Skeletal muscle tissue (tissue), 4 donors: ENCODE measurements around the gene SLC25A42. TPM values are rescaled to one million over a fixed set of nuclear protein-coding genes. Genes with fewer than 3 reads are reported as not detected.

Experiments used
- H3K27ac ChIP-seq: one replicate; pipeline ENCODE4 v1.7.0; 2013; ENCODE audit warnings: mild to moderate bottlenecking, low read depth, low read length, inconsistent platforms
- H3K27me3 ChIP-seq, 3 donors: one replicate each; pipeline ENCODE4 v1.7.0; 2013; ENCODE audit warnings: low read length in 3 of 3; ENCODE audit not compliant: control insufficient read depth in 3 of 3, insufficient read depth in 3 of 3
- H3K36me3 ChIP-seq, 3 donors: one replicate each; pipeline ENCODE4 v1.7.0; 2013; ENCODE audit warnings: low read length in 3 of 3; ENCODE audit not compliant: control insufficient read depth in 3 of 3, insufficient read depth in 3 of 3
- H3K4me1 ChIP-seq, 3 donors: one replicate each; pipeline ENCODE4 v1.7.0; 2013; ENCODE audit warnings: low read length in 3 of 3, mild to moderate bottlenecking in 3 of 3; ENCODE audit not compliant: control insufficient read depth in 3 of 3, insufficient read depth in 3 of 3
- H3K4me3 ChIP-seq, 3 donors: one replicate each; pipeline ENCODE4 v1.7.0; 2013; ENCODE audit warnings: low read length in 3 of 3
- H3K9ac ChIP-seq, 3 donors: one replicate each; pipeline ENCODE4 v1.7.0; 2013; ENCODE audit warnings: low read length in 3 of 3, mild to moderate bottlenecking in 3 of 3, moderate library complexity in 2 of 3, low read depth in 1 of 3
- H3K9me3 ChIP-seq, 3 donors: one replicate each; pipeline ENCODE4 v1.7.0; 2013; ENCODE audit warnings: low read length in 3 of 3; ENCODE audit not compliant: control insufficient read depth in 3 of 3
- total RNA-seq: library from RNA; depleted of rRNA; stranded (reverse); fragments of >200 nt; gene quantifications from one replicate; pipeline ENCODE4 v1.2.3, GENCODE V29; 2014
- donor health status: Osteomylitis.

The SLC25A42 gene
- total RNA-seq, 1 donor from 2014 or later = 7.8 TPM

DNA sequence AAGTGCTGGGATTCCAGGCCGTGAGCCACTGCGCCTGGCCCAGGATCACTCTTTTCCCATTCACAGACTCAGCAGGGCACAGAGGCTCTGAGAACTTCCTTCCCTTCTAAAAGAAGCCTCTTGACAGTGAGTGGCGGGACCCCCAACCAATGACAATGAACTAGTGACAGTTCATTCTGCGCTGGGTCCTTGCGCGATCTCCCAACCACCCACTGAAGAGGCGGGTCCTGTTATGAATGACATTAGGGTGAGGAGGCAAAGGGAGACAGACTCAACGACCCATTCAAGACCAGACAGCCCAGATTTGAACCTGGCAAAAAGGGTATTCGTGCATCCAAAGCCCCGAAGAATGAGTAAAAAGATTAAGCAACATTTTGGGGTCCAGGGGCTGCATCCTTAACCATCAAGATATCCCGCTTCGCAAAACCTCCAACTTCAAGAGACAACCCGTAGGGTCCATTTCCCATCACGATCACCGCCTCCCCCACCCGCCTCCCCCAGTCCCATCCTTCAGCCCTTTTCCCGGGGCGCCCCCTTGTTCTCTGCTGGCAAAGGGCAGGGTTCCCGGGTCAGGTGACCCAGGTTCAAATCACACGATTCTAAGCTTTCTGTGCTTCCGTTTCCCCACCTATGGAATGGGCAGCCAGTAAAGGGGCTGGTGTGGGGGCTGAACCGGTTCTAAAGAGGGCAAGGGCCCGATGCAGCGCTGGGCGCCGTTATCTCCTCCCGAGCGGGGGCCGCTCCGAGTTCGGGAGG is 31.2 kb upstream of the SLC25A42 start:
- Histone ChIP-seq H3K9me3 (no peaks in the 10 kb centered on the region), H3K4me1 (peaks cover 22 to 36% (median 24%) of the 10 kb centered on the region in 3 donors), H3K27ac (peak overlapping the region; percentile 82), H3K27me3 (no peaks in the 10 kb centered on the region), H3K9ac (peak overlapping the region; percentile 90 to 96 (median 92)), H3K4me3 (peak overlapping the region; percentile 85 to 97 (median 88)), H3K36me3 (peaks cover 13 to 18% (median 16%) of the 10 kb centered on the region in 3 donors)

DNA sequence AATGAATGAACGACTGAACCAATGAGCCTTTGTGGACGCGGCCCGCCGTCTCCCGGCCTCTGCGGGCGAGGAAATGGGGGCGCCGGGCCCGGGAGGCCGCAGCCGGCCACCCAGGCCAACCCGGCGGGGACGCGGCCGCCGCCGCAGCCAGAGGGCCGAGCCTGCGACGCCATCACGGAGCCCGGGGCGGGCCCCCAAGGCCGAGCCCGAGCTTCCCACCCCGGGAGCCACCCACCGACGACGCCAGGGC is 30.7 kb upstream of the SLC25A42 start:
- Histone ChIP-seq H3K9me3 (no peaks in the 10 kb centered on the region), H3K27ac (peak overlapping the region; percentile 82), H3K4me1 (peaks cover 22 to 36% (median 24%) of the 10 kb centered on the region in 3 donors), H3K4me3 (peak overlapping the region; percentile 85 to 97 (median 88)), H3K36me3 (peaks cover 11 to 18% (median 15%) of the 10 kb centered on the region in 3 donors), H3K27me3 (no peaks in the 10 kb centered on the region), H3K9ac (peak overlapping the region; percentile 90 to 96 (median 92))

DNA sequence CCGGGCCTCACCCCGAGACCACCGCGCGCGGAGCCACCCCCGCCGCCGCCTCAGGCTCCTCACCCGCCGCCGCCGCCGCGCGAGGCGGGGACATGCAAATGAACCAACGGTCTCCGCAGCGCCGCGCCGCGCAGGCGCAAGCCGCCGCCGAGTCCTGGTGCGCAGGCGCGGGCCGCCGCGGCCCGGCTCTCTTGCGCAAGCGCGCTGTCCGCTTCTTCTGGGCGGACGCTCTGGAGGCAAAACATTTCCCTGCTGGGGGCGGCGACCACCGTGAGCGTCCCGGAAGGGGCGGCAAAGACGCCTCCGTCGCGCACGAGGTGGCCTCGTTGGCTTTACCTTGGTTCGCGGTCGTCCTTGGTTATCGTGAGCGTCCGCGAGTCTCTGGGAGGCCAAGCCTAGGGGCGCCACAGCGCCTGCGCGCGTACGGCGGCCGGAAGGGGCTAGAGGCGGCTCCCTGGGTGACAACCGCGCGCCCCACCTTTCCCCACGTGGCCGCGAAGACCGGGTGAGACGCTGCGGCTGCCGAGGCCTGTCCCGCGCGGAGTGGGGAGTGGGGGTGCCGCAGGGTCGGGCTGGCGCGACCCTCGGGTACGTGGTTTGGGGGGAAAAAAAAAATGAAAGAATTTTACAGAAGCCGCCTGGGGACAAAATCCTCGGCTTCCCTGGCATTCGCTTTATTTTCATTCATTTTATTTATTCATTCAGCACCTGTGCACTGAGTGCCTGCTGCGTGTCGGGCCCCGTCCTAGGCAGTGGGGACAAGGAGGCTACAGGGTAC is 30.2 kb upstream of the SLC25A42 start, which contains the start of the genes ARMC6 and SUGP2:
TSS of gene ARMC6 (plus strand) at position 178 of the 778 bp plus-strand sequence. CDS start 607 bp downstream, outside the sequence.
TSS of gene SUGP2 (minus strand) at position 92 of the 778 bp plus-strand sequence. CDS start 2,446 bp downstream, outside the sequence.
- Histone ChIP-seq H3K9ac (peak within 1 kb of the TSS; percentile 90 to 96 (median 92)), H3K27ac (peak within 1 kb of the TSS; percentile 82), H3K9me3 (no peaks in the 10 kb centered on the region), H3K27me3 (no peaks in the 10 kb centered on the region), H3K36me3 (peaks cover 10 to 15% (median 12%) of the 10 kb centered on the region in 3 donors), H3K4me3 (peak within 1 kb of the TSS; percentile 85 to 97 (median 88)), H3K4me1 (peaks cover 22 to 36% (median 24%) of the 10 kb centered on the region in 3 donors)

DNA sequence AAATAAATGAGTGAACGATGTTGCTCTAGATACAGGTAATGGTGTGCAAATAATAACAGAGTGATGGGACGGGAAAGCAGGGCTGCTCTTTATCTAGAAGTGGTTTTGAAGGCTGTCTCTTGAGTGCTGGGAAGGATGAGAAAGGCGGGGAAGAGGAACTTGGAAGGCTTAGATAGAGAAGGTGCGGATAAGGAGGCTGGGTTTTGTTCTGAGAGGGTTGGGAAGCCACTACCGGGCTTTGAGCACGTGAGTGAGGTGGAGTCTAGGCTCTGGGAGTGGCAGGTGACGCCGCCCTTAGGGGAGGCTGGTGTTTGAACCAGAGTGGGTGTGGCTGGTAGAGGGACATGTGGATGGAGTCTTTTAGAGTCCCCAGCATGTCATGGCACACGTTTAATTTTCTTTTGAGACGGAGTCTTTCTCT is 29.6 kb upstream of the SLC25A42 start:
- Histone ChIP-seq H3K27ac (peak overlapping the region; percentile 82), H3K36me3 (peaks cover 8 to 12% (median 8%) of the 10 kb centered on the region in 3 donors), H3K4me1 (peaks cover 22 to 36% (median 24%) of the 10 kb centered on the region in 3 donors), H3K9me3 (no peaks in the 10 kb centered on the region), H3K27me3 (no peaks in the 10 kb centered on the region), H3K9ac (peak overlapping the region; percentile 90 to 96 (median 92)), H3K4me3 (peak overlapping the region; percentile 77 to 97 (median 85))

DNA sequence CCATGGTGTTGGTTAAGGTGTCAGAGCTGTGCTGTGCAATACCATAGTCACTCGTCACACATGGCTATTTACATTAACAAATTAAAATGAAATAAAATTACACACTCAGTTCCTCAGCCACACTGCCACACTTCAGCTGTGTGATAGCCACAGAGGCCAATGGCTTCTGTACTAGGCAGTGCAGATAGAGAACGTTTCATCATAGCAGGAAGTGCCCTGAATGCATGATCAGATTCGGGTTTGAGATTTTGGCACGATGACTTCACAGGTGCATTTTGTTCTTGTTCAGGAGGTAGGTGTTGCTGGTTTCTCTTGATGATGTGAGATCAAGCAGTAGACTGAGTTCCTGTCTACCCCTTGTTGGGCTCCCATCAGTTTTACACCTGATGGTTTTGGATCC is 23.9 kb upstream of the SLC25A42 start:
- H3K36me3 ChIP-seq = peaks cover 21 to 30% (median 26%) of the 10 kb centered on the region in 3 donors

DNA sequence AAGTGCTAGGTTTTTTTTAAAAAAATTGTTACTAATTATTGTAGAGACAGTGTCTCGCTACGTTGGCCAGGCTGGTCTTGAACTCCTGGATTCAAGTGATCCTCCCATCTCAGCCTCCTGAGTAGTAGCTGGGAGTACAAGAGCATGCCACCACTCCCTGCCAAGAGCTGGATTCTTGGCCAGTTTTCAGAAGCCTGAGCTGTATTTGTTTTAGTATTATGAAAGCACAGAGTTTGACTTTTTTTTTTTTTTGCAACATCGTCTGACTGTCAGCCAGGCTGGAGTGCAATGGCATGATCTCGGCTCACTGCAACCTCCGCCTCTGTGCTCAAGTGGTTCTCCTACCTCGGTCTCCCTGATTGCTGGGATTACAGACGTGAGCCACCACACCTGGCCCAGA is 23.4 kb upstream of the SLC25A42 start:
- Histone ChIP-seq H3K4me3 (no peak overlapping the region), H3K27me3 (no peaks in the 10 kb centered on the region), H3K9me3 (no peaks in the 10 kb centered on the region), H3K4me1 (peaks cover 0 to 13% (median 2%) of the 10 kb centered on the region in 3 donors), H3K36me3 (peaks cover 21 to 30% (median 26%) of the 10 kb centered on the region in 3 donors), H3K9ac (no peak overlapping the region), H3K27ac (no peak overlapping the region)

More for the DNA sequence above, 23.9 kb upstream of the SLC25A42 start:
- Histone ChIP-seq H3K27me3 (no peaks in the 10 kb centered on the region), H3K9ac (no peak overlapping the region), H3K27ac (no peak overlapping the region), H3K9me3 (no peaks in the 10 kb centered on the region), H3K4me3 (no peak overlapping the region), H3K4me1 (peaks cover 4 to 18% (median 5%) of the 10 kb centered on the region in 3 donors)

DNA sequence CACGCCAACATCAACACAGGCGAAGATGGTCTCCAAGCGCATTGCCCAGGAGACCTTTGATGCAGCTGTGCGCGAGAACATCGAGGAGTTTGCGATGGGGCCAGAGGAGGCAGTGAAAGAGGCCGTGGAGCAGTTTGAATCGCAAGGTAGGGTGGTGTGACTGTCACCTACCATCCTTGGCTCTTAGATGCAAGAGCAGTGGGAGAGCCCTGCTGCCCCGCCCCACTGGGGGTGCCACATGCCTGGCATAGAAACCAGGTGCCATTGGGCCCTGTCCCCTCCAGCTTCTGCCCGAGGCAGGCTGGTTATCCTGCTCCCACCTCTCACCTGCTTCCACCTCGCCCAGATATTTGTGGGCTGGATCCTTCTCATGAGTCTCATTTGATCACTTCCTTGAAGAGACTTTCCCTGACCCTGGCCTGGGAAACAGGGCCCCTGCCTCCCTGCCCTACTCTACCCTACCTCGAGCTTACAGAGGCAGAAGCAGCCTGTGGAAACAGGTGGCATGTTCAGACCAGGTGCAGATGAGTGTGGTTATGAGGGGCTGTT is 21.0 kb upstream of the SLC25A42 start:
- Histone ChIP-seq H3K4me3 (no peak overlapping the region), H3K27ac (no peak overlapping the region), H3K9me3 (no peaks in the 10 kb centered on the region), H3K9ac (no peak overlapping the region), H3K27me3 (no peaks in the 10 kb centered on the region), H3K4me1 (peaks cover 0 to 5% (median 0%) of the 10 kb centered on the region in 3 donors), H3K36me3 (peaks cover 22 to 29% (median 26%) of the 10 kb centered on the region in 3 donors)

DNA sequence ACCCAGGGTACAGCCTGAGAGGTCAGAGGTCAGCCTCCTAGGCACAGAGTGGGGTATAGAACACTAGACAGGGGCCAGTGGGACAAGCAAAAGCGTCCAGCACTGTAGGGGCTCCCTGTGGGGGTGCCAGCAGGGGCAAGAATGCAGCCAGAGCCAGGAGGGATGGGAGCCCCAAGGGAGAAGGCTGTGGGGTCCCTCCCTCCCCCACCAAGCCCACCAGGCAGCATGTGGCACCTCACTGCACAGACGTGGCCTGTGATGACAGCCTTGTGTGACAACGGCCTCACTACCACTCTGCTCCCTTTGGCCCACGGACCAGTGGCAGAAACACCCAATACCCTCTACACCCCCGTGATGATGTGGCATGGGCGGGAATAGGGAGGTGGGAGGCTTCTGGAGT is 20.3 kb upstream of the SLC25A42 start:
- Histone ChIP-seq H3K36me3 (peaks cover 22 to 28% (median 25%) of the 10 kb centered on the region in 3 donors), H3K9ac (no peak overlapping the region), H3K9me3 (no peaks in the 10 kb centered on the region), H3K4me3 (no peak overlapping the region), H3K4me1 (peaks cover 0 to 5% (median 0%) of the 10 kb centered on the region in 3 donors), H3K27me3 (no peaks in the 10 kb centered on the region), H3K27ac (no peak overlapping the region)

DNA sequence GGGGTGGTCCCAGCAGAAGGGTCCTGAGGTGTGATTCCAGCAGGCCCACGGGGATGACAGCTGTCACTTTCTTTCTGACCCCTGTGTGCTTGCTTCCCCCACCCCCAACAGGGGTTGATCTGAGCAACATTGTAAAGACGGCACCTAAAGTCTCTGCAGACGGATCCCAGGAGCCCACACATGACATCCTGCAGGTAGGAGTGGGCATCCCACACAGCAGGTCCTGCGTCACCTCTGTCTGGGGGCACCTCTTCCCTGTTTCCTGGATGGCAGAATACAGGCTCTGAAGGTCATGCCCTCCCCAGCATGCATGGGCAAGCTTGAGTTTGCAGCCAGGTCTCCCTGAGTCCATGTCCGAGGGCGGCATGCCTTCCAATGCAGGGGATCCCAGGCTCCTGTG is 19.9 kb upstream of the SLC25A42 start:
- Histone ChIP-seq H3K9me3 (no peaks in the 10 kb centered on the region), H3K27ac (no peak overlapping the region), H3K36me3 (peaks cover 22 to 28% (median 25%) of the 10 kb centered on the region in 3 donors), H3K4me3 (no peak overlapping the region), H3K9ac (no peak overlapping the region), H3K4me1 (peaks cover 0 to 5% (median 0%) of the 10 kb centered on the region in 3 donors), H3K27me3 (no peaks in the 10 kb centered on the region)
